ENCODE data around the gene MACC1. TPM values are rescaled to one million over a fixed set of nuclear protein-coding genes. Genes with fewer than 3 reads are reported as not detected.
"Not testable (repeated sequence)": the region's sequence is repeated elsewhere in the genome, so short reads cannot be mapped to it uniquely, and the experiment has no call there.

Gene MACC1
- total RNA-seq, 1 donor from 2014 or later: 0.12 TPM

DNA sequence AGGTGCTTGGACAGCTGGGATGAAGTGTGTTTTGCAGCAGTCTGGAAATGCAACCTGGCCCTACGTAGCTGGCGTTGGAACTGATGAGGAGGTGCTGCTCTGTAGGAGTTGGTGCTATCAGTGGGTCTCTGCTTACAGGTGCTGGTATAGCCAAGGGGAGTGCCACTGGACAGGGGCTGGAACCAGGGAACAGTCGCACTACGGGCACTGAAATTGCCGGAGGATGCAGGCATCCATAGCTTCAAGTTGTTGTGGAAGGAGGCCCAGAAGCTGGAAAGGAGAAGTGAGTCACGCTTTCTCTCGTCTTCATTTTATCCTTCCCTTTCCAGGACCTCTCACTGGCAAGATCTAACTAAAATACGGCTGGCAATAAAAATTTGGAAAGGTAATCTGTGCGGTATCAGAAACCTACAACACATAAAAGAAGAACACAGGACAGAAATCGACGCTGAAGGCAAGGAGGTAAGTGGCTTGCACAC lies 25.8 kb downstream of the MACC1 start:
- TF ChIP-seq, protein P1, sequence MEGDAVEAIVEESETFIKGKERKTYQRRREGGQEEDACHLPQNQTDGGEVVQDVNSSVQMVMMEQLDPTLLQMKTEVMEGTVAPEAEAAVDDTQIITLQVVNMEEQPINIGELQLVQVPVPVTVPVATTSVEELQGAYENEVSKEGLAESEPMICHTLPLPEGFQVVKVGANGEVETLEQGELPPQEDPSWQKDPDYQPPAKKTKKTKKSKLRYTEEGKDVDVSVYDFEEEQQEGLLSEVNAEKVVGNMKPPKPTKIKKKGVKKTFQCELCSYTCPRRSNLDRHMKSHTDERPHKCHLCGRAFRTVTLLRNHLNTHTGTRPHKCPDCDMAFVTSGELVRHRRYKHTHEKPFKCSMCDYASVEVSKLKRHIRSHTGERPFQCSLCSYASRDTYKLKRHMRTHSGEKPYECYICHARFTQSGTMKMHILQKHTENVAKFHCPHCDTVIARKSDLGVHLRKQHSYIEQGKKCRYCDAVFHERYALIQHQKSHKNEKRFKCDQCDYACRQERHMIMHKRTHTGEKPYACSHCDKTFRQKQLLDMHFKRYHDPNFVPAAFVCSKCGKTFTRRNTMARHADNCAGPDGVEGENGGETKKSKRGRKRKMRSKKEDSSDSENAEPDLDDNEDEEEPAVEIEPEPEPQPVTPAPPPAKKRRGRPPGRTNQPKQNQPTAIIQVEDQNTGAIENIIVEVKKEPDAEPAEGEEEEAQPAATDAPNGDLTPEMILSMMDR (conservative IDR thresholded peaks at IDR 0.05): no peak
- H3K27ac Mint-ChIP-seq (ENCODE audit: unreplicated experiment): no peak overlapping the region
- peaks cover 12% of the 10 kb centered on the region for H3K9me3 Mint-ChIP-seq
- H3K4me3 Mint-ChIP-seq: no peak overlapping the region
- H3K36me3 Mint-ChIP-seq (ENCODE audit: low read depth): peaks cover 3% of the 10 kb centered on the region
- H3K27me3 Mint-ChIP-seq (ENCODE audit: low read depth): no peaks in the 10 kb centered on the region
- H3K4me1 Mint-ChIP-seq: peaks cover 26% of the 10 kb centered on the region
- DNase-seq (ENCODE audit: low read depth, low spot score): no peak

DNA sequence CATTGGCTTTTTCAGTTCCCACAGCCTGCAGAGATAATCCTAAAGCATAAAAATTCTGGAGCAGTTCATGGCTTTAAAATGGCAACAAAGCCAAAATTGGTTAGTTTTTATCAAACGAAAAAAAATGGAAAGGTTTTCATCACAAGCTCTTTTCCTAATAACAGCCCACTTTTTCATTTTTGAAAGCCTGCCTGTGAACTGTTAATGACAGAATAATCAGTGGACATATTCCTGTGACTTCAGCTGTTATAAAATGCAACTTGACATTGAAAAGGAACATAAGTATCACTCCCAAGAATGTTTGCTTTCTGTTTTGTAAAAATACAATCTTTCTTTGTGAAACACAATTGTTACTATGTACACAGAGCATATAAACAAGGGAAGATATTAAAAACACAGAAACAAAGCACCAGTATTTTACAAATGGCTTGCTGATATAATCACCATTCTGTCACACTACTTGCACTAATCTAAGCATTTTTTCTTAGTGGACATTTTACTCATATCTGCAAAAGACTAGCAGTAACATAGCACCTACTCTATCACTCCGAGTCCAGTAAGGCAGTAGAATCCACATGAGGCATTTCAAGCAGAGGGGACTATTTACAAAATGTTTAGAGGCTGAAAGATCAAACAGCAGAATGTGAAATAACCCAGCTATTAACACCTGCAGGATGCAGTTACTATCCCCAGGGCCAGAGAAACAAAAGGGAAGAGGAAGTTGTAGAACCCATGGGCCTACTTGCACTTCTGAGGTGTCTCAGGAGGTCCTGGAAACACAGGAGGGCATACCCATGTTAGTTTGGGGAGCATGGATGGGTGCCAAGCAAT lies 26.4 kb downstream of the MACC1 start:
- Mint-ChIP-seq H3K36me3 (ENCODE audit: low read depth) (peaks cover 3% of the 10 kb centered on the region), H3K4me3 (no peak overlapping the region), H3K27ac (ENCODE audit: unreplicated experiment) (no peak overlapping the region), H3K4me1 (peaks cover 24% of the 10 kb centered on the region), H3K9me3 (peaks cover 12% of the 10 kb centered on the region), H3K27me3 (ENCODE audit: low read depth) (no peaks in the 10 kb centered on the region)
- no peak for DNase-seq (ENCODE audit: low read depth, low spot score)
- TF ChIP-seq, protein P1 (conservative IDR thresholded peaks at IDR 0.05): no peak

DNA sequence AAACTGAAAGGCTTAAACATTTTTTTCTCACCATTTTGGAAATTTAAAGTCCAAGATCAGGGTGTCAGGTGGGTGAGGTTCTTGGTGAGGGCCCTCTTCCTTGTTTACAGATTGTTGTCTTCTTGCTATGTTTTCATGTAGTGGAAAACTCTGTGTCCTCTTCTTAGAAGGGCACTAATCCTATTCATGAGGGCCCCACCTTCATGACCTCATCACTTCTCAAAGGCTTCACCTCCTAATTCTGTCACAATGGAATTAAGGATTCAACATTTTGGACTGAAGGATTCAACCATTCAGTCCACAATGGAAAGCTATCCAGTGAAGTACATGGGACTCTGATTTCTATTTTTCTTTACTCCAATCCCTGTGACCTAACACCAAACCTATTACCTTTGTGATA lies 27.3 kb downstream of the MACC1 start:
- peaks cover 3% of the 10 kb centered on the region for H3K36me3 Mint-ChIP-seq (ENCODE audit: low read depth)
- DNase-seq (ENCODE audit: low read depth, low spot score): no peak
- no peaks in the 10 kb centered on the region for H3K27me3 Mint-ChIP-seq (ENCODE audit: low read depth)
- H3K4me3 Mint-ChIP-seq: no peak overlapping the region
- H3K27ac Mint-ChIP-seq (ENCODE audit: unreplicated experiment): no peak overlapping the region
- TF ChIP-seq, protein P1 (conservative IDR thresholded peaks at IDR 0.05): no peak
- peaks cover 12% of the 10 kb centered on the region for H3K9me3 Mint-ChIP-seq
- peaks cover 15% of the 10 kb centered on the region for H3K4me1 Mint-ChIP-seq

DNA sequence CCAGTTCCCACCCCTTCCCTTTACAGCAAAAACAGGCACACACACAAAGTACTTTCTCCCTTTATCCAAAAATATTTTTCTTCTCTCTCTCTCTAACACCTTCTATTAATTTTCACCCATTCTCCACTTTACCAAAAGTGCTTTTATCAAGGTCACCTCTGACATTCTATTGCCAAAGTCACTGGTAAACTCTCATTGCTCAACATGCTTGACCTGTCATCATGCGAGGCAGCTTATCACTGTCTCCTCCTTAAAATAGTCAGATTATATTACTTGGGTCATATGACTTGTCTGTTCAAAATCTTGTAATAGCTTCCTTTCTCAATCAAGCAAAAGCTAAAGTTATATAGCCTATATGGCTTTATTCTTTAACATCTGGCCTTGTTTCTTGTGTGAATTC lies 28.6 kb downstream of the MACC1 start:
- peaks cover 12% of the 10 kb centered on the region for H3K9me3 Mint-ChIP-seq
- no peak overlapping the region for H3K27ac Mint-ChIP-seq (ENCODE audit: unreplicated experiment)
- peaks cover 3% of the 10 kb centered on the region for H3K36me3 Mint-ChIP-seq (ENCODE audit: low read depth)
- TF ChIP-seq, protein P1 (conservative IDR thresholded peaks at IDR 0.05): no peak
- no peak overlapping the region for H3K4me3 Mint-ChIP-seq
- DNase-seq (ENCODE audit: low read depth, low spot score): no peak
- H3K4me1 Mint-ChIP-seq: peaks cover 13% of the 10 kb centered on the region
- no peaks in the 10 kb centered on the region for H3K27me3 Mint-ChIP-seq (ENCODE audit: low read depth)

DNA sequence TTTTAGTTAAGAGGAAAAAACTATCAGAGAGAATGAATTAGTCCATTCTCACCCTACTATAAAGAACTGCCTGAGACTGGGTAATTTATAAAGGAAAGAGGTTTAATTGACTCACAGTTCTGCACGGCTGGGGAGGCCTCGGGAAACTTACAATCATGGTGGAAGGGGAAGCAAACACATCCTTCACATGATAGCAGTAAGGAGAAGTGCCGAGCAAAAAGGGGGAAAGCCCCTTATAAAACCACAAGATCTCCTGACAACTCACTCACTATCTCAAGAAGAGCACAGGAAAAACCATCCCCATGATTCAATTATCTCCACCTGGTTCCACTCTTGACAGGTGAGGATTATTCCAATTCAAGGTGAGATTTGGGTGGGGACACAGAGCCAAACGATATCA lies 29.3 kb downstream of the MACC1 start:
- Mint-ChIP-seq H3K27ac (ENCODE audit: unreplicated experiment) (peak overlapping the region; percentile 28), H3K9me3 (peaks cover 12% of the 10 kb centered on the region), H3K4me1 (peaks cover 13% of the 10 kb centered on the region)
- H3K4me3 Mint-ChIP-seq; H3K27me3 Mint-ChIP-seq (ENCODE audit: low read depth); DNase-seq (ENCODE audit: low read depth, low spot score); H3K36me3 Mint-ChIP-seq (ENCODE audit: low read depth): not testable (repeated sequence)

DNA sequence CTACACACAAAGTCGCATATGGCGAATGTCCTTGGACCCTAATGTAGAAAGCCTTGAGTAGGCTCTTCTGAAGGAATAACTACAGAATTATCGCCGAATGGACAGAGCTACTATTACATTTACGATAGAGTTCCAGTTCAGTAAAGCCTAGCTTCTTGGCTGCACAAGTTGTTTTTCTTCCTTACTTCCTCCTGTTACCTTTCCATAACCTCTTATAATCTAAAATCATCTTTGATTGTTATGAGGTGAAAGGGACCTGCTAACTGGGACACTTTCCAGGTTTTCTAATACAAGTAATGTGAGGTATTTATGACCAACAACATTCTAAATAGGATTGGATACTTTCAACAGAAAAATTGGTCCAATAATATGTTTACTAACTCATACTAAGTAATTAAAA lies 31.2 kb downstream of the MACC1 start:
- Mint-ChIP-seq H3K27ac (ENCODE audit: unreplicated experiment) (no peak overlapping the region), H3K27me3 (ENCODE audit: low read depth) (no peaks in the 10 kb centered on the region), H3K9me3 (peaks cover 15% of the 10 kb centered on the region), H3K36me3 (ENCODE audit: low read depth) (peaks cover 3% of the 10 kb centered on the region), H3K4me3 (no peak overlapping the region), H3K4me1 (peaks cover 13% of the 10 kb centered on the region)
- DNase-seq (ENCODE audit: low read depth, low spot score): no peak
- TF ChIP-seq, protein P1 (conservative IDR thresholded peaks at IDR 0.05): no peak

All from neural crest cell (in vitro differentiated cells).